A673 (cell line): ENCODE results near the gene OR9K2. TPM values are rescaled to one million over a fixed set of nuclear protein-coding genes. Genes with fewer than 3 reads are reported as not detected.
"Not testable (repeated sequence)": the region's sequence is repeated elsewhere in the genome, so short reads cannot be mapped to it uniquely, and the experiment has no call there.

Experiments used
- BruUV-seq: library from RNA; stranded (reverse); fragments of 400-500 nt; replicated peaks from 2 replicates; lab custom pipeline; 2021; lab: Mats Ljungman, UMichigan
- CTCF ChIA-PET: fragments of 300-600 bp; sonication (Branson Sonifier 250); formaldehyde crosslinking; loops from one replicate; lab custom pipeline; 2022; ENCODE audit warnings: antibody characterized with exemption; lab: Charles Lee
- POLR2A ChIA-PET: fragments of 300-600 bp; sonication (Branson Sonifier 250); formaldehyde crosslinking; loops from one replicate; lab custom pipeline; 2022; ENCODE audit warnings: antibody characterized with exemption; ENCODE audit not compliant: low non-redundant PET; lab: Charles Lee
- DNase-seq: peaks from one replicate; pipeline ENCODE4 v3.0.0-alpha.2; 2015; ENCODE audit warnings: low spot score
- H3K27ac ChIP-seq: fragments of 200-600 bp; sonication (generic); 2 replicates; pipeline ENCODE4 v1.5.1; 2016; ENCODE audit warnings: mixed run types, low read depth, mild to moderate bottlenecking, mixed read lengths, antibody characterized with exemption, low read length; ENCODE audit not compliant: poor library complexity, severe bottlenecking
- H3K27me3 ChIP-seq: fragments of 200-600 bp; sonication (generic); replicated peaks from 2 replicates; pipeline ENCODE4 v1.6.1; 2017; ENCODE audit warnings: mixed run types, low read depth, mild to moderate bottlenecking, mixed read lengths, antibody characterized with exemption, low read length; ENCODE audit not compliant: insufficient read depth, poor library complexity
- H3K36me3 ChIP-seq: fragments of 200-600 bp; sonication (generic); 2 replicates; pipeline ENCODE4 v1.6.1; 2016; ENCODE audit warnings: mixed run types, mild to moderate bottlenecking, mixed read lengths, antibody characterized with exemption, low read length; ENCODE audit not compliant: insufficient read depth, poor library complexity, severe bottlenecking
- H3K4me1 ChIP-seq: fragments of 200-600 bp; sonication (generic); 2 replicates; pipeline ENCODE4 v1.6.1; 2017; ENCODE audit warnings: mixed run types, mild to moderate bottlenecking, mixed read lengths, antibody characterized with exemption, low read length; ENCODE audit not compliant: insufficient read depth, poor library complexity, severe bottlenecking
- H3K4me3 ChIP-seq: fragments of 200-600 bp; sonication (generic); 2 replicates; pipeline ENCODE4 v1.5.1; 2016; ENCODE audit warnings: low read depth, mixed run types, mild to moderate bottlenecking, mixed read lengths, low read length; ENCODE audit not compliant: poor library complexity, severe bottlenecking
- H3K9me3 ChIP-seq: fragments of 200-600 bp; sonication (generic); 2 replicates; pipeline ENCODE4 v1.6.1; 2016; ENCODE audit warnings: mixed run types, low read depth, mild to moderate bottlenecking, mixed read lengths, antibody characterized with exemption, low read length; ENCODE audit not compliant: poor library complexity, severe bottlenecking
- CTCF ChIP-seq: fragments of 300-800, 200-600 bp; sonication (generic); conservative IDR thresholded peaks from 2 replicates; pipeline ENCODE4 v1.5.1; 2017; ENCODE audit warnings: low read depth, mild to moderate bottlenecking, antibody characterized with exemption, low read length, moderate library complexity, mixed read lengths
- EZH2 ChIP-seq: fragments of 200-600 bp; sonication (generic); IDR thresholded peaks from 2 replicates; pipeline ENCODE4 v1.6.1; 2017; ENCODE audit warnings: borderline replicate concordance, low read depth, mild to moderate bottlenecking, mixed read lengths, antibody characterized with exemption, low read length; ENCODE audit not compliant: poor library complexity, severe bottlenecking
- intact Hi-C: fragments of 100-400 bp; cut with micrococcal nuclease; formaldehyde crosslinking; loops from one replicate; pipeline ENCODE4 v1.10.0; 2022; ENCODE audit not compliant: unreplicated experiment
- total RNA-seq: library from RNA; stranded (reverse); gene quantifications from 2 replicates; pipeline ENCODE4 v1.2.3, GENCODE V29; 2021

The OR9K2 gene
- total RNA-seq, 1 experiment from 2014 or later: not detected

DNA sequence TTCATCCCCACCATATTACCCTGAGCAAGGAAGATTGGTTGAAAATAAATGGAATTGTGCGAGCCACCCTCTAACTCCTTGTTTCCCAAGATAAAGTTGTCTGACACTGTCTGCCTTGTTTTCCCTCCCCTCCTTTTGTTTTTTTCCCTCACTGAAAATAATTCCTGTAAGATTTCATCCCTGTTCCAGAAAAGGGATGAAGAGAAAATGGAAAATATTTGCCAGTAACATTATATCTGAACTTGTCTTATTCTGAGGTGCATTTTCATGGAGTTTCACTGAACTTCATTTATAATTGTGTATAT, 17.3 kb downstream of the OR9K2 start:
- Histone ChIP-seq H3K4me3 (no peak overlapping the region), H3K27me3 (peaks cover 11% of the 10 kb centered on the region), H3K4me1 (no peaks in the 10 kb centered on the region), H3K36me3 (no peaks in the 10 kb centered on the region), H3K9me3 (no peaks in the 10 kb centered on the region), H3K27ac (no peak overlapping the region)
- intact Hi-C loops: loop anchor here (1.0 to 10.0 kb wide), 2 partner anchors 150 to 399 kb away; no protein-coding TSS in a partner anchor
- ChIA-PET POLR2A (no interaction called here), CTCF (no interaction called here)
- TF ChIP-seq EZH2 (no peak), CTCF (no peak)
- no TSS peak for BruUV-seq
- DNase-seq: no peak

GRCh38 chr12:55167010-55167640, 40.9 kb downstream of the OR9K2 start:
- H3K36me3 ChIP-seq, intact Hi-C loops, POLR2A ChIA-PET, H3K4me1 ChIP-seq, H3K27ac ChIP-seq, DNase-seq, H3K27me3 ChIP-seq, H3K9me3 ChIP-seq, BruUV-seq, H3K4me3 ChIP-seq, CTCF ChIA-PET: not testable (repeated sequence)

- intact Hi-C loops: no loop called here
- POLR2A ChIA-PET: no interaction called here
- Histone ChIP-seq H3K4me1 (no peaks in the 10 kb centered on the region), H3K27ac (no peak overlapping the region), H3K9me3 (no peaks in the 10 kb centered on the region), H3K4me3 (no peak overlapping the region), H3K36me3 (no peaks in the 10 kb centered on the region), H3K27me3 (peaks cover 2% of the 10 kb centered on the region)
- CTCF ChIA-PET: no interaction called here
- no peak for DNase-seq
- no peak for TF ChIP-seq EZH2
- no peak for TF ChIP-seq CTCF
- BruUV-seq: no TSS peak
Measured at GRCh38 chr12:55171445-55171844, 45.2 kb downstream of the OR9K2 start.

- H3K36me3 ChIP-seq, H3K4me3 ChIP-seq, intact Hi-C loops, DNase-seq, H3K9me3 ChIP-seq, H3K27me3 ChIP-seq, H3K4me1 ChIP-seq, BruUV-seq, H3K27ac ChIP-seq, POLR2A ChIA-PET, CTCF ChIA-PET: not testable (repeated sequence)
Measured at GRCh38 chr12:55171846-55172245, 45.6 kb downstream of the OR9K2 start.
